Lower leg skin (tissue), 4 donors: ENCODE results near the gene ARHGEF11. TPM values are rescaled to one million over a fixed set of nuclear protein-coding genes. Genes with fewer than 3 reads are reported as not detected.

Experiments used
- DNase-seq, 2 donors: peaks; one replicate each; pipeline ENCODE4 v3.0.0-alpha.2; 2019; ENCODE audit warnings: low spot score in 2 of 2
- H3K4me3 ChIP-seq: fragments of 200-600 bp; sonication (generic); 2 replicates; pipeline ENCODE4 v1.5.1; 2017; ENCODE audit warnings: mild to moderate bottlenecking, low read depth; ENCODE audit not compliant: poor library complexity, severe bottlenecking
- POLR2A ChIP-seq, 2 donors: fragments of 450-650 bp; IDR thresholded peaks; one replicate each; pipeline ENCODE4 v1.6.1; 2016 to 2017; ENCODE audit warnings: antibody characterized with exemption in 2 of 2, mild to moderate bottlenecking in 1 of 2, moderate library complexity in 1 of 2
- WGBS, 2 donors: methylation state at CpG; one replicate each; pipeline ENCODE4 v1.1.5; 2018; 5-methylcytosine and 5-hydroxymethylcytosine counted together
- intact Hi-C: fragments of 100-400 bp; cut with DNase I; formaldehyde crosslinking; loops from one replicate; pipeline ENCODE4 v1.15.0; 2023; ENCODE audit warnings: low total_unique reads
- total RNA-seq, 4 donors: library from RNA; depleted of rRNA; stranded (reverse); fragments of >200 nt; gene quantifications; one replicate each; pipeline ENCODE4 v1.1.0, GENCODE V29; 2016
- TF ChIP-seq, protein P1 (sequence below), 3 donors: fragments of 450-650 bp; IDR thresholded peaks; one replicate each; pipeline ENCODE4 v1.5.1; 2016; ENCODE audit warnings: antibody characterized with exemption in 3 of 3, mild to moderate bottlenecking in 3 of 3, moderate library complexity in 2 of 3

ARHGEF11 gene
- total RNA-seq, 4 donors from 2014 or later, result 16.3 to 30.9 (median 27.3) TPM

GRCh38 chr1:156998301-156998700, 47.2 kb downstream of the ARHGEF11 start:
- no peak for TF ChIP-seq POLR2A (IDR thresholded peaks at IDR 0.05)
- TF ChIP-seq, protein P1, sequence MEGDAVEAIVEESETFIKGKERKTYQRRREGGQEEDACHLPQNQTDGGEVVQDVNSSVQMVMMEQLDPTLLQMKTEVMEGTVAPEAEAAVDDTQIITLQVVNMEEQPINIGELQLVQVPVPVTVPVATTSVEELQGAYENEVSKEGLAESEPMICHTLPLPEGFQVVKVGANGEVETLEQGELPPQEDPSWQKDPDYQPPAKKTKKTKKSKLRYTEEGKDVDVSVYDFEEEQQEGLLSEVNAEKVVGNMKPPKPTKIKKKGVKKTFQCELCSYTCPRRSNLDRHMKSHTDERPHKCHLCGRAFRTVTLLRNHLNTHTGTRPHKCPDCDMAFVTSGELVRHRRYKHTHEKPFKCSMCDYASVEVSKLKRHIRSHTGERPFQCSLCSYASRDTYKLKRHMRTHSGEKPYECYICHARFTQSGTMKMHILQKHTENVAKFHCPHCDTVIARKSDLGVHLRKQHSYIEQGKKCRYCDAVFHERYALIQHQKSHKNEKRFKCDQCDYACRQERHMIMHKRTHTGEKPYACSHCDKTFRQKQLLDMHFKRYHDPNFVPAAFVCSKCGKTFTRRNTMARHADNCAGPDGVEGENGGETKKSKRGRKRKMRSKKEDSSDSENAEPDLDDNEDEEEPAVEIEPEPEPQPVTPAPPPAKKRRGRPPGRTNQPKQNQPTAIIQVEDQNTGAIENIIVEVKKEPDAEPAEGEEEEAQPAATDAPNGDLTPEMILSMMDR (IDR thresholded peaks at IDR 0.05), result no peak
- 92 to 93% methylated on average over 3 of the region's 3 CpGs for WGBS, 2 donors
- H3K4me3 ChIP-seq, result no peak overlapping the region
- intact Hi-C loops, result no loop called here
- no peak for DNase-seq

DNA sequence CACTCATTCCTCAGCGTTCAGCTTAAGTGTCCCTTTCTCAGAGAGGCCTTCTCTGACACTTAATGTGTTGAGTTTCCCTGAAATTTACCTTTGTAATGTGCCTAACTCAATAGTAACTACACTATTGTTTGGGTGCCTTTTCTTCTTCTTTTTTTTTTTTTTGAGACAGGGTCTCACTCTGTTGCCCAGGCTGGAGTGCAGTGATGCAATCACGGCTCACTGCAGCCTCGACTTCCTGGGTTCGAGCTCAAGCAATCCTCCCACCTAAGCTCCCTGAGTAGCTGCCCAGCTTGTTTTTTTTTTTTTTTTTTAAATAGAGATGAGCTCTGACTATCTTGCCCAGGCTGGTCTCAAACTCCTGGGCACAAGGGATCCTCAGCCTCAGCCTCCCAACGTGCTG, 50.1 kb downstream of the ARHGEF11 start:
- 90 to 94% methylated on average over 5 of the region's 5 CpGs for WGBS, 2 donors
- intact Hi-C loops, result no loop called here
- no peak overlapping the region for H3K4me3 ChIP-seq
- DNase-seq, result no peak
- TF ChIP-seq, protein P1 (IDR thresholded peaks at IDR 0.05), result no peak
- no peak for TF ChIP-seq POLR2A (IDR thresholded peaks at IDR 0.05)

GRCh38 chr1:156994277-156994676, 51.3 kb downstream of the ARHGEF11 start:
- WGBS, 2 donors, result 55 to 64% methylated on average over 2 of the region's 2 CpGs

DNA sequence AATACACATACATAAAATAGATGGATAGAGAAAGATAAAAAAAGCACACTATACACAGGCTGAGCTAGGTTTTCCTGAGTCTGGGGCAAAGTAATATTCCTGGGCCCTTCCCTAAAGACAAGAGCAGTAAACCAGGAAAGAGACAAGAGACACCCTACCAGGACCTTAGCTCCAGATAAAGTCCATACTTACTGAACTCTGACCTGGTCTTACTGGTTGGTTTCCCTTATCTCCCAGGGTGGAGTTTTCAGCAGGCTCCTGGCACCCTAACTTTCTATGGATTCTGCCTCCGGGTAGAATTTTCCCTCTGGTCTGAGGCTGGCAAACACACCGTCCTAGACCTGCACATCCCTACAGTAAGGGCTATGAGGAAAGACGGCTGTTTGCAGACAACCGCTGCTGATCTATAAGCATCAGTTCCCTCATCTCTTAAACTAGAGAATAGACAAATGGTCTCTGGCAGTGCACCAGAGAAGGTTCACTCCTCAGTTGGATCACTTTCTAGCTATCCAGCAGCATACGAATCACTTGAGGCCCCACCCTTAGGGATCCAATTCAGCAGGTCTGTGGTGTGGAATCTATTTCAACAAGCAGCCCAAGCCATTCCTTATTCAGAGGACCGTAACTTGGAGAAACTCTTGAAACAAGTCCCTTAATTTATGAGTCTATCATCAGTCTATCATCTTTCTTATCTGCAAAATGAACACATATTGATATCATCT, 52.0 kb downstream of the ARHGEF11 start:
- no peak for TF ChIP-seq POLR2A (IDR thresholded peaks at IDR 0.05)
- TF ChIP-seq, protein P1 (IDR thresholded peaks at IDR 0.05), result no peak
- WGBS, 2 donors, result 75 to 78% methylated on average over 6 of the region's 6 CpGs

More at GRCh38 chr1:156994277-156994676, 51.3 kb downstream of the ARHGEF11 start:
- no peak for TF ChIP-seq POLR2A (IDR thresholded peaks at IDR 0.05)
- TF ChIP-seq, protein P1 (IDR thresholded peaks at IDR 0.05), result no peak
- intact Hi-C loops, result no loop called here
- DNase-seq, result no peak
- no peak overlapping the region for H3K4me3 ChIP-seq

GRCh38 chr1:156992215-156992614, 53.3 kb downstream of the ARHGEF11 start:
- DNase-seq, result no peak
- no peak for TF ChIP-seq POLR2A (IDR thresholded peaks at IDR 0.05)
- TF ChIP-seq, protein P1 (IDR thresholded peaks at IDR 0.05), result no peak
- intact Hi-C loops, result no loop called here
- no peak overlapping the region for H3K4me3 ChIP-seq
- 92 to 95% methylated on average over 7 of the region's 7 CpGs for WGBS, 2 donors

More for the DNA sequence above, 52.0 kb downstream of the ARHGEF11 start:
- no peak overlapping the region for H3K4me3 ChIP-seq
- no peak for DNase-seq
- intact Hi-C loops, result no loop called here

GRCh38 chr1:156987715-156988114, 57.8 kb downstream of the ARHGEF11 start:
- no peak overlapping the region for H3K4me3 ChIP-seq
- intact Hi-C loops, result no loop called here
- TF ChIP-seq, protein P1 (IDR thresholded peaks at IDR 0.05), result no peak
- TF ChIP-seq POLR2A (IDR thresholded peaks at IDR 0.05), result no peak
- no peak for DNase-seq
- WGBS, 2 donors, result 91 to 94% methylated on average over 6 of the region's 6 CpGs
